HG02678 (cell line): ENCODE measurements around the gene PHF24.
"Not testable (repeated sequence)": the region's sequence is repeated elsewhere in the genome, so short reads cannot be mapped to it uniquely, and the experiment has no call there.

Source experiments
- ATAC-seq: cut with Tn5 transposase; IDR thresholded peaks from one replicate; pipeline ENCODE4 v1.9.1; 2021; ENCODE audit warnings: mild to moderate bottlenecking, moderate library complexity; ENCODE audit not compliant: unreplicated experiment

PHF24 gene

DNA sequence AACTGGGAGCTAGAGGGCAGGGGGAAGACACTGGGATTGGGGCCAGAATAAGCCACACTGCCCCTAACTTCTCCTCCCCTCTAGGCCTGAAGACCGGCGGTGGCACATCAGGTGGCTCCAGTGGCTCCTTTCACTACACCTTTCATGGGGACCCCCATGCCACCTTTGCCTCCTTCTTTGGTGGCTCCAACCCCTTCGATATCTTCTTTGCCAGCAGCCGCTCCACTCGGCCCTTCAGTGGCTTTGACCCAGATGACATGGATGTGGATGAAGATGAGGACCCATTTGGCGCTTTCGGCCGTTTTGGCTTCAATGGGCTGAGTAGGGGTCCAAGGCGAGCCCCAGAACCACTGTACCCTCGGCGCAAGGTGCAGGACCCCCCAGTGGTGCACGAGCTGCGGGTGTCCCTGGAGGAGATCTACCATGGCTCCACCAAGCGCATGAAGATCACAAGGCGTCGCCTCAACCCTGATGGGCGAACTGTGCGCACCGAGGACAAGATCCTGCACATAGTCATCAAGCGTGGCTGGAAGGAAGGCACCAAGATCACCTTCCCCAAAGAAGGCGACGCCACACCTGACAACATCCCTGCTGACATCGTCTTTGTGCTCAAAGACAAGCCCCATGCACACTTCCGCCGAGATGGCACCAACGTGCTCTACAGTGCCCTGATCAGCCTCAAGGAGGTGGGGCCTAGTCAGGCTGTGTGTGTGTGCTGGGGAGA is 38.3 kb downstream of the PHF24 start:
- ATAC-seq: no peak

DNA sequence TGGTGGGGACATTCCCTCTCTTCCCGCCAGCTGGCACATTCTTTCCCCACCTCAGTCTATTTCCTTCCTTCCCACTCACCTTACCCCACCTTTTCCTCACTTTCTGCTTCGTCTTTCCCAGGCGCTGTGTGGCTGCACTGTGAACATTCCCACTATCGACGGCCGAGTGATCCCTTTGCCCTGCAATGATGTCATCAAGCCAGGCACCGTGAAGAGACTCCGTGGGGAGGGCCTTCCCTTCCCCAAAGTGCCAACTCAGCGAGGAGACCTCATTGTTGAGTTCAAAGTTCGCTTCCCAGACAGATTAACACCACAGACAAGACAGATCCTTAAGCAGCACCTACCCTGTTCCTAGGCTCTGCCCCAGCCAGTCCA is 38.8 kb downstream of the PHF24 start:
- ATAC-seq: no peak

DNA sequence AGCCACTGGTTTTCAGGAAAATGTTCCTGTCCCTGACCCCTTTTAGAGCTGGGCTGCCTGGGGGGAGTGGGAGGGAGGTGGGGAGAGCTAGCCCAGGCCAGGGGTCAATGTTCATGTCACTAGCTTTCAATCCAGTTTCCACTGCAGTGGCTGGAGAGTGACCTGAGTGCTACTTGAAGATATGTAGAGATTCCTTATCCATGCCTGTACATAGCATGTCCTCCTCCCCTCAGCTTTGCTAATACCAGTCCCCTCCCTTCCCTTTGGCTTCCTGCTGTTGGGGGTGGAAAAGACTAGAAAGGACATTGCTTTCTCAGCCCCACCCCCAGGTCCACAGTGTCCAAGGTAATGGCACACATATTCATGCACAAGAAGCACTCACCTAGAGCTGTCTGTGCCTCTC is 39.3 kb downstream of the PHF24 start:
- no peak for ATAC-seq

DNA sequence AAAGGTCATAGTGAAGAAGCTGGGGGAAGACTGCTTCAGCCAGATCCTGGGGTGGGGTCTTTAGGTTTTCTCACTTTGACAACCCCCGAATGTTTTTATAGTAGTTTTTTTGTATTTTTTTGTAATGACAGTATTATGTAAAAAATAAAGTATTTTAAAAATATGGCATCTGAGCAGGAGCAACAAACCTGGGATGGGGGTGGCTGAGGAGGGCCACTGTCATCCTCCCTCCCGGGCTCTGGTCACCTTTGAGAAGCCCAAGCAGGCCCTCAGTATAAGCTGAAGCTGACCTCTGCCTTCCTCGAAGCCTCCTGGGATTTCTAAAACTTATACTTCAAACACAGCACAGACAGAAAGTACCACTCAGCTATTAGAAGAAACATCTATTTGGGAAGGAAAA is 40.2 kb downstream of the PHF24 start:
- no peak for ATAC-seq

DNA sequence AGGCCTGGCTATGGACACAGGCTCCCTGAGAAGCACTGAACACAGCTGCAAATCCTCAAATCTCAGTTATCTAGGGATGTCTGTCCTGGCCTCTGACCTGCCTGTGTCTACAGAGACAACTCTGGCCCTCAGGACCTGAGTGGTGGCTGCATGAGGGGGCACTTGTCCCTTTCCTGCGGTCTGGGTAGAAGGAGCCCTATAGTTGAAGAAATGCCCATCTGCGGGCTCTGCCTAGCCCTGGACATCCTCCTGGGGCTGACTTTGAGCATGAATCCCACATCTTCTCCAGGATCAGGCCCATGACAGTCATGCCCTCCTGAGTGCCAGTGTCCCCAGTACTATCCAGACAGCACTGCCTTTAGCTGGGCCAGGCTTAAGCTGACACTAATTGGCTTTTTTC is 41.5 kb downstream of the PHF24 start:
- ATAC-seq: no peak

DNA sequence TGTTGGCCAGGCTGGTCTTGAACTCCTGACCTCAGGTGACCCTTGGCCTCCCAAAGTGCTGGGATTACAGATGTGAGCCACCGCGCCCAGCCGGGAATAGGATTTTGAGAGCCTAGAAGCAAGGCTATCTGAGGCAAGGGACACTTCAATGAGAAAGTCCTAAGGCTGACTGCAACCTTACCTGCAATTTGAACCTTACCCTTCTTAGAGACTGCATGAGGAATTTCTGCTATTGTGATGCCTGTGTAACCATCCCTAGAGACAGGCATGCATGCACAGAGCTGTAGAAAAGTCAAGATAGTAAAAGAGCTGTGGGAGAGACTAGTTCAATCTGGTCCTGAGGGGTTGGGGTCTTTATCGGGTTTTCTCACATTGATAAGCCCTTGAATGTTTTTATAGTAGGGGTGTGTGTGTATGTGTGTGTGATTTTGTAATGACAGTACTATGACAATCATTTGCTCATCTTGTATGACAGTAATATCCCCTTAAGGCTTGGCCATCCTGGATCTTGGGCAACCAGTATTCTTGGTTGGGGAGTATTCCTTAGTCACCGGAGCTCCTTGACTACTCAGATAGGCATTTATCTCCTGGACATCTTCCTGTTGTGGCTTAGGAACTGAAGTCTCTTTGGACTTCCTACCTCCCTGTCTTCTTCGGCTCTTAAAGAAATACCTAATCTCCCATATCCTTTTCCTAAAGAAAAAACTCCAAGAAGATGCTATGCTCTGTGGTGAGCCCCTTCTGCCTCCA is 42.6 kb downstream of the PHF24 start:
- no peak for ATAC-seq

DNA sequence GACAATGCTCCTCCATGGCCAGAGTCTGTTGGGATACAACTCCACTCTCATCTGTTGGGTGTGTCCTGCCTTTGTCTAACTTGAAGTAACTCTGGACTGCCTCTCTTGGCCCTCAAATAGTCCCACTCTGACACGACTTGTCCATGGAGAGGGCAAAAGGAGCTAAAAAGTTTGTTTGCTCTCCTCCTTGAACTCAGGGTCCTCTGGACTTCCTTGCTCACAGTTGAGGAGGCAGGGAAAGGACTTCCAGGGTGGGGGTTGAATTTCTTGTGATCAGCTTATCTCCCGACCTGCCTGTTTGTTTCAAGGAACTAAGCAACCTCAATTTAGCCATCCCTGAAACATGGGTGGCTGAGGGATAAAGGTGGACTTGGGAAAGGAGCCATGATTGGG is 43.2 kb downstream of the PHF24 start:
- ATAC-seq: no peak

DNA sequence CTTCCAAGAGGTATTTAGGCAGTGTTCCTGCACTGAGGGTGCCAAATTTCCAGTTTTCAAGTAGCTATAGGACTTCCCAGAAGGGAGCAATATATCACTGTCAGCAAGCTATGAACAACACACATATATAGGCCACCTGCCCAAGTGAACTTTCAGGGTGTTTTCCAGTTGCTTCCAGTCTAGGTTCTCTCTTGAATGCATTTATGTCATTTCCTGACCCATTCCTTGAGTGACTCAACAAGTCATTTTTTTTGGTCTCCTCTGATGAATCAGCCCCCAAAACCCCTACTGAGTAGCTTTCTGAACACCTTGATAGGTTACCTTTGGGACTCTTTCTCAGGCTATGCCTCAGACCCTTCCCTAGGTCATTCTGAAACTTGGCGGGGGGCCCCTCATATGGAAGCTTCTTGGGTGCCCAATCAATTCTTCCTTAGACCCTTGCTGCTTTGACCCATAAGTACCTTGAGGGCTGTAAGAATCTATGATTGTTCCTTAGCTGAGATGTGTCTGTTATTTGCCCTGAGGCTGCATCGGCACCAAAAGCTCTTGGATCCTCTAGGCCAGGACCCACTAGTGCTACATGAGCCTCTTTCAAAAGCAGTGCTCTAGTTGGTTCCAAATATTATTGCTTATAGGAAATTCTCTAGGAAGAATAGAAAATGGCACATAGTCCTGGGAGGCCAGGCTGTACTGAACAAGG is 43.9 kb downstream of the PHF24 start:
- ATAC-seq: no peak

DNA sequence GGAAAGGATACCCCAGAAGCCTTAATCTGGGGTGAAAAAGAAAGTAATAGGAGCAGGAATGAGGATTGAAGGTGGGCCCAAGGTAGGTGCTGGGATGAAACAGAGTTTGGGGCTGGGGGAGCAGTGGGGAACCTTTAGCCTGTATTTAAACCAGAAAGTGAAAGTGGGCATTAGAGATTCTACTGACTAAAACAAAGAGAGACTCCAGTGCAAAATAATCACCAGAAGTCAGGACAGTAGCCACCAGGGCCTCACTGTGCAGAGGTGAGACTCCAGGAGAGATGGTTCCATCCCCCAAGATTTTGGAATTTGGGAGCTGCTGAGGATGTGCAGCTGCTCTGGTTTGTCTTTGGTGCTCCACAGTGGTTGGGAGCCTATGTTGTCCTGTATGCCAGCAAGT is 44.5 kb downstream of the PHF24 start:
- no peak for ATAC-seq

DNA sequence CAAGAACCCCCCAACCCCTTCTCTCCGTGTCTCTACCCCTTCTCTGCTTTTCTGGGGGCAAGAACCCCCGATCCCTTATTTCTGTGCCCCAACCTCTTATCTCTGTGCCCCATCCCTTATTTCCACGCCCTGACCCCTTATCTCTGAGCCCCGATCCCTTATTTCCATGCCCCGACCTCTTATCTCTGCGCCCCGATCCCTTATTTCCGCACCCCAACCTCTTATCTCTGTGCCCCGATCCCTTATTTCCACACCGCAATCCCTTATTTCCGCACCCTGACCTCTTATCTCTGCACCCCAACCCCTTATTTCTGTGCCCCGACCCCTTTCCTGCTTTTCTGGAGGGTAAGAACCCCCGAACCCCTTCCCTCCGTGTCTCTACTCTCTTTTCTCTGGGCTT is 46.2 kb downstream of the PHF24 start:
- ATAC-seq: not testable (repeated sequence)

DNA sequence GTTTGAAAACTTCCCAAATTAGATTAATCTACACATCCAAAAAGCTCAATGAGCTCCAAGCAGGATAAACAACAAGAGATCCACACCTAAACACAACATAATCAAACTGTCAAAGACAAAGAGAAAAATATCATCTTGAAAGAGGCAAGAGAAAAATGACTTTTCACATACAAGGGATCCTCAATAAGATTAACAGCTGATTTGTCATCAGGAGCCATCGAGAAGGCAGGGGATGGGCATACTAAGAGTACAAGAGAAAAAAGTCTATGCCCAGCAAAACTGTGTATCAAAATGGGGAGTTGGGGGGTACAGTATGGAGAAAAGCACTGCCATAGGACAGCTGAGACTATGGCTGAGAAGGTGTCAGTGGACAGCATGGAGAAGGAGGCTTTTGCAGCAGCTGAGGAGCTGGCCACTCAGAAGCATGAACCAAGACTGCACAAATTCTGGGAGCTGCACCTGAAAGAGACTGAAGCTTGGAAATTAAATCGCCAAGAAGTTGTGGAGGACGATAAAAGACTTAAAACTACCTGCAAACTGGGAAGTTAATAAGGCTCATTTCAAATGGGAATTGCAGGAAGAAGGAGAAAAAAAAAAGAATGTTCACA is 52.4 kb downstream of the PHF24 start:
- ATAC-seq: no peak

DNA sequence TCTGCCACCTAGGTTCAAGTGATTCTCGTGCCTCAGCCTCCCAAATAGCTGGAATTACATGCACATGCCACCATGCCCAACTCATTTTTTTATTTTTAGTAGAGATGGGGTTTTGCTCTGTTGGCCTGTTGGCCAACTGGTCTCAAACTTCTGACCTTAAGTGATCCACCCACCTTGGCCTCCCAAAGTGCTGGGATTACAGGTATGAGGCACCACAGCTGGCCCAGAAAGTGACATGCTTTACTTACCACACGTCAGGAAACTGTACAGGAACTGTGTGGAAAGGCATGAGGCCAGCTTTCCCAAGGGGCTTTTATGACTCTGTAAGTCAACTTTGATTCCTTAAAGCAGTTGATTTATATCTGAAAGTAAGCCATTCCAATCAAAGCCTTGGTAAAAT is 56.4 kb downstream of the PHF24 start:
- no peak for ATAC-seq

DNA sequence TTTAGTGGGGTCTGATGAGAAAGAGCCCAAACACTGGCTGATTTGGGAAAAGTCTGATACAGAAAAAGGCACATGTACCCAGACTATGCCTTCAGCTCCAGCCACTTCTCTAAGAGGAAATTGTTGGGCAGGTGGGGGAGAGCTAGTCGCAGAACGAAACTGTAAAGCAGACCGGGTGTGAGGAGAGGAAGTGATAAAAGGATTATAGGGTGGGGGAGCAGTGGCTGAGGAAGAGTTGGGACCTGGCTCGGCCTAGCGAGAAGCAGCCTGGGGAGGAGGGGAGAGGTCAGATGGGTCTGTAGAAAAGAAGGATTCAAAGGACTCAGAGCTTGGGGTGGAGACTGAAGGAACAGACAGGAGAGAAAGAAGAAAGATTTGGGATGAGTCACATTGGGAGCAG is 65.4 kb downstream of the PHF24 start:
- ATAC-seq: not testable (repeated sequence)

DNA sequence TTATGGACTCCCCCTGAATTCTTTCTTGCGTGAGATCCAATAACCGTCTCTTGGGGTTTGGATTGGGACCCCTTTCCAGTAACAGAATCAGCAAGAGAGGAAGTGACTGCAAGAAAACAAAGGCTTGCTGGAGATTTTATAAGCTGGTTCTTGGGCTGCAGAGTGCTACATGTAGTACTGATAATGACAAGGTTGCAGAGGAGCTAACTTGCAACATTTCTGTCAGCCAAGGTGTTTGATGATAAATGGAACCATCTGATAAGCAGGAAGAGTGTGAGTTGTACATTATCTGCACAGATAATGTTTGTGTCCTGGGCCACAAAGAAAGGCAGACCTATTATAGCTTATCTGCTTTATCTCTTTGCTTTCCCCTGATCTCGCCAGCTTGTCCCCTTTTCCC is 68.6 kb downstream of the PHF24 start:
- ATAC-seq: no peak

DNA sequence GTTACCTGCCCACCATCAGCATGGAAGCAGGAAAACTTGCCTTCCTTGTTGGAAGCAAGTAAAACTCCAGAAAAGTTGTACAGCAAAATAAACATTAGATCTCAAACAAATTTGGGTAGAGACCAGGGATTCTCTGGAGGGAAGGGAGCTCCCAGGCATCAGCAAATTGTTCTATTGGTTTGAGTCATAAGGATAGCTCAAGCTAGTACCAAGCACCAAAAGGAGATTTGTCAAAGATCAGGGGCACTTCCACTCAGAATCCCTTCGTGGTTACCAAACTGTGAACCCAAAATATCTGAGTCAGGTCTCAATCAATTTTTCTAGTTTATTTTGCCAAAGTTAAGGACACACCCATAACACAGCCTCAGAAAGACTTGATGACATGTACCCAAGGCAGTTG is 69.3 kb downstream of the PHF24 start:
- ATAC-seq: no peak

DNA sequence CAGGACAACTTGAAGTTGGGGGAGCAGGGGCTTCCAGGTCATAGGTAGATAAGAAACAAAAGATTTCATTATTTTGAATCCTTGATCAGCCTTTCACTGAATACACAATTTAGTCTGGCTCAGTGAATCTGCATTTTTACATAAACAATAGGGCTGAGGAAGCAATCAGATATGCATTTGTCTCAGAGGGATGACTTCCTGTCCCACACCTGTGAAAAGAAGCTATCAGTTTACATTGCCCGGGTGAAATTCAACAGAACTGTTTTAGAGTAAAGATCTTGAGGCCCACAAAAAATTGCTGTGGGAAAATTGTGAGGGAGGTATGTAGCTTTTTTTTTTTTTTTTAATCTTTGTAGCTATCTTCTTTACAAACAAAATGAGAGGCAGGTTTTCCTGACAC is 69.8 kb downstream of the PHF24 start:
- ATAC-seq: no peak

DNA sequence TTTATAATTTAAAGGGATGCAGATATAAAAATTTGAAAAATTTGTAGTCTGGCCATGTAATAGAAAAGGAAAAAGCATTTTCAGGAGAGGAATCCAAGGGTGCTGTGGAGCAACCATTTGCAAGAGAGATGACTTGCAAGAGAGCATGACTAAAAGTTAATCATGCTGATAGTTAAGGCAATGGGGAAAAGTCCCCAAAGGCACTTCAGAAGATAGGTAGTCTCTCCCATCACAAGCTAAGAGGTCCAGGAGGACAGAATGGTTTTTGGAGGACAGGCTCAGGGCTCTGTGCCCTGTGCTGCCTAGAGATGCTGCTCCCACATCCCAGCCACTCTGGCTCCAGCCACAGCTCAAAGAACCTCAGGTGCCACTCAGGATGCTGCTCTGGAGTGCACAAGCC is 70.3 kb downstream of the PHF24 start:
- no peak for ATAC-seq

DNA sequence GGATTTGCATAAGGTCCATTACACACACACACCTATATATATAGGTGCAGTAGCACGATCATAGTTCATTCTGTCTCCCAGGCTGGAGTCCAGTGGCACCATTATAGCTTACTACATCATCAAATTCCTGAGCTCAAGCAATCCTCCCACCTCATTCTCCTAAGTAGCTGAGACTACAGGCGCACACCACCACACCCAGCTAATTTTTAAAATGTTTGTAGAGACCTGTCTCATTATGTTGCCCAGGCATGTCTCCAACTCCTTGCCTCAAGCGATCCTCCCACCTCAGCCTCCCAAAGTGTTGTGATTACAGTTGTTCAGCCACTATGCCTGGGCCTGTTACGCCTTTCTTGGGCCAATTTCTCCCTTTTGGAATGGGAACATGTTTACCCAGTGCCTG is 71.2 kb downstream of the PHF24 start:
- no peak for ATAC-seq

DNA sequence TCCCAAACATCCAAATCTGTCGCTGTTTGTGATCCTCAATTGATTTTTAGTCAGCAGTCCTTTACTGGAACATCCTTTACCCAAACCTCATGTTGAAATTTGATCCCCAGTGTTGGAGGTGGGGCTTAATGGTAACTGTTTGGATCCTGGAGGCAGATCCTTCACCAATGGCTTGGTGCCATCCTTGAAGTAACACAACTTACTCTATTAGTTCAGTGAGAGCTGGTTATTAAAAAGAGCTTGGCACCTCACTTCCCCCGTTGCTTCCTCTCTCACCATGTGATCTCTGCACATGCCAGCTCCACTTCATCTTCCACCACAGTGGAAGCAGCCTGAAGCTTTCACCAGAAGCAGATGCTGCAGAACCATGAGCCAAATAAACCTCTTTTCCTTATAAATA is 71.8 kb downstream of the PHF24 start:
- ATAC-seq: no peak
